ENCODE results near the gene SCG5.

SCG5 gene

GRCh38 chr15:32701863-32702262, 60.4 kb downstream of the SCG5 start:
- POLR2A ChIA-PET: no interaction called here
- CTCF ChIA-PET: no interaction called here

DNA sequence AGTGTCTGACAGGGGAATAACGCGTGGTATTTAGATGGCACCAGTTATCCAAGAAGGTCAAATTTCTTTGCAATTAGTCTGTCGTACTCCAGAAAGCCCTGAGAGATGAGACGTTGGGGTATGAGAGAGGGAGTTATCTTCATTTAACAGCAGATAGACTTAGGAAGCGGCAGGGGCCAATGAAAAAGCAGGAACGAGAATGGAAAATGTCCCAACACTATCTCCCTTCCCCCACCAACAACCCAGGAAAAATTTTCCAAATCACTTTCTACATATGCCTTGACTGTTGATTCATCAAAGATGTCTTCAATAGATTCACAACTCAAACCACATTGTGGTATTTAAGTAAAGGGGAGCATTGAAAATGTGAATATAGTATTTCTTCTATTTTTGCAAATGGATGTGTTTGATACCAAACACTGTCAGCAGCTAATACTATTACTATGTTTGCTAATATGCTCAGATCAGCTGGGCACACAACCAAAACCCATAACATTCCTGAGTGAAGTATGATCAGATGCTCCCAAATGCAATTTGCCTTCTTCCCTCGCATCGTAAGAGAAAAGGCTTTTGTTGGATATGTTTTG, 63.0 kb downstream of the SCG5 start:
- no peak for TF ChIP-seq SP2 (tag by site-specific recombination; IDR thresholded peaks at IDR 0.05)
- no peaks in the 10 kb centered on the region for H3K4me1 ChIP-seq (ENCODE audit: control insufficient read depth, insufficient read depth, low read length)
- no peaks in the 10 kb centered on the region for H3K9me3 ChIP-seq (ENCODE audit: control insufficient read depth, insufficient read depth, low read depth, low read length)
- CTCF ChIA-PET: interaction anchor here (1.2 to 1.8 kb wide), 2 partner anchors 39 to 42 kb away, joined by 4 to 6 read pairs; no protein-coding TSS in a partner anchor
- no peak overlapping the region for H3K27ac ChIP-seq (ENCODE audit: extremely low read depth, low read depth, low read length)
- H3K4me3 ChIP-seq (ENCODE audit: low read depth, low read length): no peak overlapping the region
- no peaks in the 10 kb centered on the region for H3K36me3 ChIP-seq (ENCODE audit: control insufficient read depth in 2 of 2, insufficient read depth in 1 of 2, low read length in 2 of 2)
- POLR2A ChIA-PET: no interaction called here

More at GRCh38 chr15:32701863-32702262, 60.4 kb downstream of the SCG5 start:
- H3K4me1 ChIP-seq (ENCODE audit: control insufficient read depth, insufficient read depth, low read length): no peaks in the 10 kb centered on the region
- no peaks in the 10 kb centered on the region for H3K9me3 ChIP-seq (ENCODE audit: control insufficient read depth, insufficient read depth, low read depth, low read length)
- H3K4me3 ChIP-seq (ENCODE audit: low read depth, low read length): no peak overlapping the region
- no peaks in the 10 kb centered on the region for H3K36me3 ChIP-seq (ENCODE audit: control insufficient read depth in 2 of 2, insufficient read depth in 1 of 2, low read length in 2 of 2)
- TF ChIP-seq ZNF48 (tag by site-specific recombination; IDR thresholded peaks at IDR 0.05) (no peak), ZNF175 (tag by site-specific recombination; IDR thresholded peaks at IDR 0.05) (no peak), ZNF311 (tag by site-specific recombination; IDR thresholded peaks at IDR 0.05; ENCODE audit: borderline replicate concordance) (no peak), ZNF19 (tag by site-specific recombination; IDR thresholded peaks at IDR 0.05; ENCODE audit: low read depth) (no peak)
- H3K27ac ChIP-seq (ENCODE audit: extremely low read depth, low read depth, low read length): no peak overlapping the region

DNA sequence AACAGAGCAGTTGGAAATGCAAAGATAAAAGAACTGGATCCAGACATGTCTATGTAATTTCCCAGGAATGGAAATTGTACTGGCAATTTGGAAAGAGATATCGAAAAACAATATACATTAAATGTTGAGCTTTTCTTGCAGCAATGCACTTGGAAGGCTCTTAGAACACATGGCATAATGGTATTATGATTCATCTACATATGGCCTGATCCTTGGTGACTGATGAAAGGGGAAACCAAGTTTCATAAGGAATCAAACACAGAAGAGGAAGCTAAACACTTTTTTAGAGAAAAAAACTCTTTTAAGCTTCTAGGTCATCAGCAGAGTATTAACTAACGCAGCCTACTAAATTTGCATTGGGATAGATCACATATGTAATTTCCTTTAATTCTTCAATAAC, 63.9 kb downstream of the SCG5 start:
- H3K27ac ChIP-seq (ENCODE audit: extremely low read depth, low read depth, low read length): no peak overlapping the region
- H3K36me3 ChIP-seq (ENCODE audit: control insufficient read depth in 2 of 2, insufficient read depth in 1 of 2, low read length in 2 of 2): no peaks in the 10 kb centered on the region
- no peaks in the 10 kb centered on the region for H3K4me1 ChIP-seq (ENCODE audit: control insufficient read depth, insufficient read depth, low read length)
- ChIA-PET CTCF (interaction anchor here (1.8 kb wide), 1 partner anchor 43 kb away, joined by 6 read pairs; no protein-coding TSS in a partner anchor), POLR2A (no interaction called here)
- no peaks in the 10 kb centered on the region for H3K9me3 ChIP-seq (ENCODE audit: control insufficient read depth, insufficient read depth, low read depth, low read length)
- no peak overlapping the region for H3K4me3 ChIP-seq (ENCODE audit: low read depth, low read length)
- TF ChIP-seq ZNF16 (tag by site-specific recombination; IDR thresholded peaks at IDR 0.05; ENCODE audit: low read depth) (no peak), ZNF658 (tag by site-specific recombination; IDR thresholded peaks at IDR 0.05) (no peak), ZNF423 (tag by site-specific recombination; IDR thresholded peaks at IDR 0.05) (no peak), ZIC2 (tag by site-specific recombination; IDR thresholded peaks at IDR 0.05) (no peak), ATF2 (tag by site-specific recombination; IDR thresholded peaks at IDR 0.05; ENCODE audit: low read depth) (no peak), FEZF1 (tag by site-specific recombination; IDR thresholded peaks at IDR 0.05) (no peak), PATZ1 (tag by site-specific recombination; IDR thresholded peaks at IDR 0.05) (no peak), SCRT1 (tag by site-specific recombination; IDR thresholded peaks at IDR 0.05; ENCODE audit: borderline replicate concordance) (no peak), ZNF23 (tag by site-specific recombination; IDR thresholded peaks at IDR 0.05; ENCODE audit: borderline replicate concordance) (no peak), ZNF133 (tag by site-specific recombination; IDR thresholded peaks at IDR 0.05) (no peak), ZNF580 (tag by site-specific recombination; IDR thresholded peaks at IDR 0.05) (no peak), SETDB1 (IDR thresholded peaks at IDR 0.05; ENCODE audit: insufficient read length, low read length) (no peak), ZNF530 (tag by site-specific recombination; IDR thresholded peaks at IDR 0.05; ENCODE audit: low read depth) (no peak), PBX3 (CRISPR knock-in tag; IDR thresholded peaks at IDR 0.05) (no peak), ZNF174 (tag by site-specific recombination; IDR thresholded peaks at IDR 0.05) (no peak), ZNF560 (tag by site-specific recombination; IDR thresholded peaks at IDR 0.05; ENCODE audit: borderline replicate concordance) (no peak), ZNF24 (tag by site-specific recombination; IDR thresholded peaks at IDR 0.05) (no peak), ZNF239 (tag by site-specific recombination; IDR thresholded peaks at IDR 0.05) (no peak)
- TF ChIP-seq, protein P1, sequence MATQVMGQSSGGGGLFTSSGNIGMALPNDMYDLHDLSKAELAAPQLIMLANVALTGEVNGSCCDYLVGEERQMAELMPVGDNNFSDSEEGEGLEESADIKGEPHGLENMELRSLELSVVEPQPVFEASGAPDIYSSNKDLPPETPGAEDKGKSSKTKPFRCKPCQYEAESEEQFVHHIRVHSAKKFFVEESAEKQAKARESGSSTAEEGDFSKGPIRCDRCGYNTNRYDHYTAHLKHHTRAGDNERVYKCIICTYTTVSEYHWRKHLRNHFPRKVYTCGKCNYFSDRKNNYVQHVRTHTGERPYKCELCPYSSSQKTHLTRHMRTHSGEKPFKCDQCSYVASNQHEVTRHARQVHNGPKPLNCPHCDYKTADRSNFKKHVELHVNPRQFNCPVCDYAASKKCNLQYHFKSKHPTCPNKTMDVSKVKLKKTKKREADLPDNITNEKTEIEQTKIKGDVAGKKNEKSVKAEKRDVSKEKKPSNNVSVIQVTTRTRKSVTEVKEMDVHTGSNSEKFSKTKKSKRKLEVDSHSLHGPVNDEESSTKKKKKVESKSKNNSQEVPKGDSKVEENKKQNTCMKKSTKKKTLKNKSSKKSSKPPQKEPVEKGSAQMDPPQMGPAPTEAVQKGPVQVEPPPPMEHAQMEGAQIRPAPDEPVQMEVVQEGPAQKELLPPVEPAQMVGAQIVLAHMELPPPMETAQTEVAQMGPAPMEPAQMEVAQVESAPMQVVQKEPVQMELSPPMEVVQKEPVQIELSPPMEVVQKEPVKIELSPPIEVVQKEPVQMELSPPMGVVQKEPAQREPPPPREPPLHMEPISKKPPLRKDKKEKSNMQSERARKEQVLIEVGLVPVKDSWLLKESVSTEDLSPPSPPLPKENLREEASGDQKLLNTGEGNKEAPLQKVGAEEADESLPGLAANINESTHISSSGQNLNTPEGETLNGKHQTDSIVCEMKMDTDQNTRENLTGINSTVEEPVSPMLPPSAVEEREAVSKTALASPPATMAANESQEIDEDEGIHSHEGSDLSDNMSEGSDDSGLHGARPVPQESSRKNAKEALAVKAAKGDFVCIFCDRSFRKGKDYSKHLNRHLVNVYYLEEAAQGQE (tag by site-specific recombination; IDR thresholded peaks at IDR 0.05): no peak
